GM12878 (cell line): ENCODE data around the gene DOP1A. TPM values are rescaled to one million over a fixed set of nuclear protein-coding genes. Genes with fewer than 3 reads are reported as not detected.

ENCODE experiments used
- CHD2 ChIP-seq: IDR thresholded peaks from 2 replicates; pipeline ENCODE4 v1.6.1; 2011; ENCODE audit warnings: low read depth, low read length, improper control_type of control experiment, borderline replicate concordance
- E4F1 ChIP-seq: fragments of 450-650 bp; IDR thresholded peaks from 2 replicates; pipeline ENCODE4 v1.6.1; 2018; ENCODE audit warnings: borderline replicate concordance, mild to moderate bottlenecking; ENCODE audit not compliant: partially characterized antibody
- EZH2 ChIP-seq: IDR thresholded peaks from 2 replicates; pipeline ENCODE4 v1.6.1; 2012; ENCODE audit warnings: low read depth, mild to moderate bottlenecking, control low read depth, inconsistent platforms, low read length, borderline replicate concordance; ENCODE audit not compliant: control insufficient read depth
- SREBF1 ChIP-seq: IDR thresholded peaks from 2 replicates; pipeline ENCODE4 v1.6.1; 2012; ENCODE audit warnings: mild to moderate bottlenecking, low read length
- ZNF384 ChIP-seq: IDR thresholded peaks from 2 replicates; pipeline ENCODE4 v1.6.1; 2012; ENCODE audit warnings: low read depth, mild to moderate bottlenecking, low read length, improper control_type of control experiment, borderline replicate concordance
- ZNF592 ChIP-seq: fragments of 450-650 bp; IDR thresholded peaks from 2 replicates; pipeline ENCODE4 v1.6.1; 2017; ENCODE audit warnings: mild to moderate bottlenecking, moderate library complexity
- polyA plus RNA-seq, 11 experiments: library from polyadenylated mRNA; depleted of rRNA in 4 of 11; unstranded in 6 of 11; stranded (reverse) in 5 of 11; fragments of >200 nt; fragmentation: Nextera tagmentation in 4 of 11; fragmentation: Illumina TruSeq in 1 of 11; extraction: Ambion mirVana in 4 of 11; extraction: Trizol in 1 of 11; gene quantifications; 1 replicate in 1 of 11; 2 replicates in 10 of 11; pipeline versions ENCODE4 v1.2.1 to v1.2.3, GENCODE V29; 2011 to 2016; ENCODE audit warnings: inconsistent platforms in 2 of 11, missing spikeins in 2 of 11, low read depth in 1 of 11
- total RNA-seq, 4 experiments: library from RNA; depleted of rRNA in 3 of 4; stranded (reverse); fragments of >200 nt in 3 of 4; fragmentation: Illumina TruSeq in 1 of 4; extraction: Trizol in 1 of 4; gene quantifications; 2 replicates each; pipeline versions ENCODE4 v1.2.1 to v1.2.3, GENCODE V29; 2013 to 2021

DOP1A gene
- total and polyA plus RNA-seq, 10 of the 15 experiments (the other 5 are each of a cell fraction or from before 2014, with no cell fraction given): 1.9 to 22.9 (median 10.3) TPM

DNA sequence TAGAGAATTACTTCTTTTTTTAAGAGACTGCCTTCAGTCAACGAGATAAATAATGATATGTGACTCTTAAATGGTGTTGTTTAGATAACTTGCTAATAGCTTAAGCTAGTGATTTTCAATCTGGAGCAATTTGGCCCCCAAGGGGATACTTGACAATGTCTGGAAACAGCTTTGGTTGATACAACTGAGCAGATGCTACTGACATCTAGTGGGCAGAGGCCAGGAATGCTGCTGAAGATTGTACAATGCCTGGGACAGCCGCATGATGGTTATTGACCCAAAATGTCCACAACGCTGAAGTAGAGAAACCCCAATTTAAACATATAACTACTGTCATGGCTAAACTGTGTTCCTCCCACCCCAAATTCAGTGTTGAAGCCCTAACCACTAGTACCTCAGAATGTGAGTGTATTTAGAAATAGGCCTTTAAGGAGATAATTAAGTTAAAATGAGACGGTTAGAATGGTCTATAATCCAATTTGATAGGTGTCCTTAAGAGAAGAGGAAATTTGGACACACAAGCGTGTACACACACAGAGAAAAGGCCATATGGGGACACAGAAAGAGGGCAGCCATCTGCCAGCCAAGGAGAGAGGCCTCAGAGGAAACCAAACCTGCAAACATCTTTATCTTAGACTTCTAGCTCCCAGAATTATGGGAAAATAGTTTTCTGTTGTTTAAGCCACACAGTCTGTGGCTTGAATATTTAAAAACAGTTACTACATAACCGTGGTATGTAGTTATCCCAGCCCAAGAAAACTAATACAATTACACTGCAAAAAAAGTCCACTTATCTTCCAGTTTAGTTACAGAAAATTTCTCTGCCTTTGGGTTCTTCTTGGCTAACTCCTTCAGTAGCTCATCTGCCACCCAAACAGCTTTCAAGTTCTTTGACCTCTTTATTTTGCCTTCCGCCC lies 147.9 kb downstream of the DOP1A start (continued):
- TF ChIP-seq ZNF592 (0 out of 2 replicates have a peak, but pooled peaks have one; percentile 29), EZH2 (no peak), E4F1 (no peak), SREBF1 (no peak), CHD2 (no peak), ZNF384 (no peak)
